Activated CD8-positive, alpha-beta memory T cell treated with anti-CD3 and anti-CD28 coated beads for 4 hours (primary cell): Measurements from ENCODE around the gene ZBTB5.
"Not testable (repeated sequence)": the region's sequence is repeated elsewhere in the genome, so short reads cannot be mapped to it uniquely, and the experiment has no call there.

ENCODE experiments used
- DNase-seq, 2 donors: peaks; one replicate each; pipeline ENCODE4 v3.0.0-alpha.2; 2020; ENCODE audit warnings: low read depth in 2 of 2

ZBTB5 gene

GRCh38 chr9:37465249-37466036 is at the start of gene ZBTB5:
Gene ZBTB5 (minus strand): TSS chr9:37465450. CDS start chr9:37442551, 22,899 bp downstream.
- DNase-seq, result peak; percentile 99

DNA sequence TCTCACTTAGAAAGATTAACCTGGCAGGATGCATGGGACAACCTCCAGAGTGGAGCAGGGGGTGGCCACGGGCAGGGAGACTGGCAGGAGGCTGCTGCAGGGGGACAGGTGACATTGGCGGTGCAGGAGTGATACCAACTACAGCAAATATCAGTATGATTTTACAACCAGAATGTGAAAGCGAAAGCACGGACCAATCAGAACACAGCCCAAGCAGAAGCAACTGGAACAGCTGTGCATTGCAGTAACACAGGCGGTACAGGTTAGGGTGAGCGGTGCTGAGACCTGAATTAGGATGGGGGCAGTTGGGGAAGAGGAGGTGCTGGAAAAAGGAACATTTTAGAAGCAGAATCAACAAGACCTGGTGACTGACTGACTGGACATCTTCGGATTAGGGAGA is 49.7 kb upstream of the ZBTB5 start:
- DNase-seq, result no peak

DNA sequence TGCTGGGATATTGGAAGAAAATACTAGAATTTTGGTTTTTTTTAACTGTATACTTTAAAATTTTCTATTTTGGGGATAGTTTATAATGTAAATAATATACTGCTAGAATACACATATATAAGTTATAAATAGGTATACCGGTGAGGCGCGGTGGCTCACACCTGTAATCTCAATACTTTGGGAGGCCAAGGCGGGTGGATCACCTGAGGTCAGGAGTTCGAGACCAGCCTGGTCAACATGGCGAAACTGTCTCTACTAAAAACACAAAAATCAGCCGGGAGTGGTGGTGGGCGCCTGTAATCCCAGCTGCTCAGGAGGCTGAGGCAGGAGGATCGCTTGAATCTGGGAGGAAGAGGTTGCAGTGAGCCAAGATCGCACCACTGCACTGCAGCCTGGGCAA is 49.2 kb upstream of the ZBTB5 start:
- not testable (repeated sequence) for DNase-seq

DNA sequence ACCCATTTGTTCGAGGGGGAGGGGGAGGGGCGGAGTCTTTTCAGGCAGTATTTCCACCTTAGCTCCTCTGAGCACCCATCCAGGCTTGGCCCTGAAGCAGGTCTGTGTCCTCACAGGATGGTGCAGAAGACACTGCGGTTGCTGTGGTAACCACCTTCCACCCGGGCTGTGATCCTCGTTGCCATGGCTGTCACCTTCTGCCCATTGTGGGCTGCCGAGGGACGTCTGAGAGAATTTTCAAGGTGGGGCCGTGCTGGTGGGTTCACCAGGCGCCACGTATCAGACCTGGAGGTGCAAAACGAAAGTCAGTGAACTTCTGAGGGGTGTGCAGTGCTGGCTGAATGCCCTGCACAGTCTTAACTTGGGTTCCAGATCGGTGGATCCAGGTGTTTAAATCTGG is 47.2 kb upstream of the ZBTB5 start:
- no peak for DNase-seq

DNA sequence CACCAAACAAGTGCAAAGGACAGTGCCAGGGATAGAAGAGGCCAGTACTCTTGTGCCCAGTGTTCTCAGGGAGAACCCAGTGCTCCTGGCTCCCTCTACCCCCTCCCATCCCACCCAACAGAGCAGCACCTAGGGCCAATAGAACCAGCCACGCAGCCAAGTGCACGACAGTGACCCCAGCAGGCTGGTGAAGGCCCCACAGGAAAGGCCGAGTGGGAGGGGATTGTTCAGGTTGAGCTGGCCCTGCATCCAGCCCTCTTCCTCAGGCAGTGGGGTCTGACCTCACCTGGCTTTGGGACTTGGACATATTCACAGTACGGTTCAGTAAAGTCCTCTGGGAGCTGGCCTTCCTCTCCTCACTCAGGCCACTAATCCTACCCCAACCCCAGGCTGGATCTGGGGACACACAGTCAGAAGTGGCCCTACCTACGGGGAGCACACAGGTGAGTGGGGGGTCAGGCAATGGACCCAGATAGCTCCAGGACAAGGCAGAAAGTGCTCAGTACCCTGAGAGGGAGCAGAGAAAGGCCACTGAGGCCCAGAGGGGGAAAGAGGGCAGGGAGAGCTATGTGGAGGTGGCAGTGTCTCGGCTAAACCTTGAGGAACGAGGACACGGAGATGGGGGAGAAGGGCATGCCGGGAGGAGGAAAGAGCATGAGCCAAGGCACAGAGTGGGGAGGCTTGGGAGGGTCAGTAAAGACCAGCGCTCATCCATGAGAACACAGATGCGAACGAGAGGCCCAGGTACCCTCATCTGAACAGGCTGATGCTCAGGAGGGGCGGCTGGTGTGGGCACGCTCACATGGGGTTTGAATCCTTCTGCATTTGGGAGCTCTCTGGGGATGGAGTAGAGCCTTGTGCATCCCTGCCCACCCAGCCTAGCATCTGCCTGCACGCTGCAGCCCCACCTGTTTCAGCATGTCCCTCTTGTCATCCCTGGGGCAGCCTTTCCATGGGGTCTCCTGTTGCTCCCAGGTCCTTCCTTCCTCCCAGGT is 46.1 kb upstream of the ZBTB5 start:
- DNase-seq, result no peak

DNA sequence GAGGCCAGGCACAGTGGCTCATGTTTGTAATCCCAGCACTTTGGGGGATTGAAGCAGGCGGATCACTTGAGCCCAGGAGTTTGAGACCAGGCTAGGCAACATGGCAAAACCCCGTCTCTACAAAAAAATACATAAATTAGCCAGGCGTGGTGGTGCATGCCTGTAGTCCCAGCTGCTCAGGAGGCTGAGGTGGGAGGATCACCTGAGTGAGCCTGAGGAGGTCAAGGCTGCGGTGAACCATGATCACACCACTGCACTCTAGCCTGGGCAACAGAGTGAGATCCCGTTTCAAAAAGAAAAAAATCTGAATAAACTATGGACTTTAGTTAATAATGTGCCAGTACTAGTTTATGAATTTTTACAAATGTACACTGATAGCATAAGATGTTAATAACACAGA is 44.8 kb upstream of the ZBTB5 start:
- DNase-seq, result not testable (repeated sequence)

- no peak for DNase-seq
Measured at GRCh38 chr9:37509536-37509935, 44.3 kb upstream of the ZBTB5 start.

DNA sequence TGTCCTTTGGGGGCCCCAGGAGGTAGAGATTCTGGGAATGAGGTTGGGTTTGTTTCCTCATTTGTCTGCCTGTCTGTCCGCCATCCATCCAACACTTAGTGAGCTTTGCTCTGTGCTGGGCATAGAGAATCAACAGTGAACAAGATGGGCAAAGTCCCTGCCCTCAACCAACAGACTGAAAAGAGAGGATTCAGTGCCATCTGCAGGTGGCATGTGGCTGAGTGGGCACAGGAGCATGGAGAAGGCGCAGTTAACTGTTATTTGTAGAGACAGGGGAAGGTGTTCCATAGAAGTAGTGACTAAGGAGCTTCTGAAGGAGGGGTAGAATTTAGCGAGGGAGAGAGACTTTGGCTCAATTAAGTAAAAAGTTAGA is 43.6 kb upstream of the ZBTB5 start:
- no peak for DNase-seq

GRCh38 chr9:37508135-37508833 is 43.0 kb upstream of the ZBTB5 start:
- DNase-seq, result no peak

- DNase-seq, result no peak
Measured at GRCh38 chr9:37507566-37508134, 42.4 kb upstream of the ZBTB5 start.

GRCh38 chr9:37504605-37505004 is 39.4 kb upstream of the ZBTB5 start:
- no peak for DNase-seq

DNA sequence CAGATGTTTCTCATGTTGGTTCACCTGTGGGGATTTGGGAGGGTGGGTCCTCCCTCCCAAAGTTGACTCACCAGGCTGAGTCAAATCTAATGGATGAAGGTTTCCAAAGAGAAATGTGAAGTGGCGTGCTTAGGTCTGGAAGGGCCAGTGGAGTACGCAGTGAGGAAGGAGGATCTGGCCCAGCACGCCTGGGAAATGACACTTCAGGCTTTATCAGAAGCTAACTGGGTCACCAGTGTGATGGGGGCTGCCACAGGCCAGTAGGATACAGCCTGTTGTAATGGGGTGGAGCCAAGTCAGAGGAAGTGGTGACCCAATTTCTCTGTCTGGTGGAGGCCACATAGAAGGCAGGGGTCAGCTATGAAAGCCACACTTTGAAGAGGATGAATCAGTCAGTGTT is 38.5 kb upstream of the ZBTB5 start:
- peak; percentile 17 to 26 for DNase-seq

DNA sequence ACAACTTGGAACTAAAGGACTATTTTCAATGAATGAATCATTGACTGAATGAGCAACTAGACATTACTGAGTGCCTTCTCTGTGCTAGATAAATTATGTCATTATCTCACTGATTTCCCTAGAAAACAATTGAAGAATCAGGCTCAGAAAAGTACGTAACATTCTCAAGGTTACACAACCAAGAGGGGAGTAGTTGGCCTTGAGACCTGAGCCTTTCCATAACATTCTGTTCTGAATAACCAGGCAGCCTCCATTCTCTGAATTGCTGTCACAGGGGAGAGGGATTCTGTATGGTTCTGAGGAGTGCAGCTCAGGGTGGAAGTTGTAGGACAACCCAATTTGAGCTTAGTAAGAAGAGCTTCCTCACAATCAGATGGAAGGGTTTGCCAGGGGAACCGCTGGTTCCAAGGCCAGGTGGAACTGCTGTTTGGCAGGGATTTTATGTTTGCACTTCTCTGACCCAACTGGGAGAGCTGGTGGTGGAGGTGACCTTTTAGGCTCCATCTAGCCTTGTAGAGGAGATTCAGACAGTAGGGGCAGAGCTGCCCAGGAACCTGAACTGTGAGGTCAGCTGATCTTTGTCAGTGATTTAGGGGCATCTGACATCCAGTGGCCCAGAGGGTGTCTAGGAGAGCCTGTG is 36.8 kb upstream of the ZBTB5 start:
- no peak for DNase-seq

DNA sequence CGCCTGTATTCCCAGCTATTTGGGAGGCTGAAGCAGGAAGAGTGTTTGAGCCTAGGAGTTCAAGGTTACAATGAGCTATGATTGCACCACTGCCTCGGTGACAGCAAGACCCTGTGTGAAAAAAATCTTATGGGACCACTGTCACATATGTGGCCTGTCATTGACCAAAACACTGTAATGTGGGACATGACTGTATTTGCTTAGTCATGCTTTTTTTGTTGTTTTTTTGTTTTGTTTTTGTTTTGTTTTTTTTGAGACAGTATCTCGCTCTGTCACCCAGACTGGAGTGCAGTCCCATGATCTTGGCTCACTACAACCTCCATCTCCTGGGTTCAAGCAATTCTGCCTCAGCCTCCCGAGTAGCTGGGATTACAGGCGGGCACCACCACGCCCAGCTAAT is 34.0 kb upstream of the ZBTB5 start:
- no peak for DNase-seq

GRCh38 chr9:37498457-37498856 is 33.2 kb upstream of the ZBTB5 start:
- DNase-seq, result no peak

DNA sequence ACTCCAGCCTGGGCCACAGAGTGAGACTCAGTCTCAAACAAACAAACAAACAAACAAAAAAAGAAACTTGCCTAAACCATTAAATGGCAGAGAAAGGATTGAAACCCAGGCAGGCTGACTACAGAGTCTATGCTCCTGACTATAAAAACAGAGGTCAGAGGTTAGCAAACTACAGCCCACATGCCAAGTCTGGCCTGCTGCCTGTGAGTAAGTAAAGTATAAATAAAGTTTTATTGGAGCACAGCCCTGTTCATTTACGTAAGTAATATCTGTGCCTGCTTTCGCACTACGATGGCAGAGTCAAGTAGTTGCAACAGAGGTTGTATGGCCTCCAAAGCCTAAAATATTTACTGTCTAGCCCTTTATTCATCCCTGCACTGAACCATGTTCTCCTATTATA is 32.1 kb upstream of the ZBTB5 start:
- DNase-seq, result no peak

- no peak for DNase-seq
Measured at GRCh38 chr9:37496020-37496419, 30.8 kb upstream of the ZBTB5 start.

- no peak for DNase-seq
Measured at GRCh38 chr9:37495571-37495970, 30.3 kb upstream of the ZBTB5 start.

DNA sequence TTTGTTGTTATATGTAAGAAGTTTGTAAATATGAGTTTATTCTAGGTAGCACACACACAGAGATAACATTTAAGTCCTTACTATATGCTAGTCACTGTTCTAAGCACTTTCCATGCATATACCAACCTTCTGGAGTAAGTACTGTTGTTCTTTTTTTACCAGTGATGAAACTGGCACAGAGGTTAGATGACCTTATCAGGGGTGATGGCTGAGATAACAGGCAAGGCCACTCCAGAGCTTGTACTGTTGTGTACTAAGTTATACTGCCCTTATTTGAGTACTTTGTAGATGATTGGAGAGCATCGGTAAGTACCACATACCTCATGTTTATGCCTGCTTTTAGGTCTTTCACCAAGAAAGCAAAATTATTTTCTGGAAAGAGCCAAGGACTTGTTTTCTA is 26.7 kb upstream of the ZBTB5 start:
- DNase-seq, result no peak

- no peak for DNase-seq
Measured at GRCh38 chr9:37486616-37487548, 21.6 kb upstream of the ZBTB5 start.
